Natural killer cell (primary cell): ENCODE results near the gene HAAO. TPM values are rescaled to one million over a fixed set of nuclear protein-coding genes. Genes with fewer than 3 reads are reported as not detected.
A peak's percentile ranks its signal among the peaks of the same experiment; 100 is the strongest.

Experiments
- ATAC-seq, 3 donors: fragments of 150-1000 bp in 2 of 3; fragments of 200-7000 bp in 1 of 3; cut with Tn5 transposase; 1 replicate in 1 of 3; 2 replicates in 2 of 3; pipeline ENCODE4 v1.10.0; 2021; ENCODE audit warnings: mild to moderate bottlenecking in 2 of 3, moderate library complexity in 2 of 3
- DNase-seq, 2 donors: peaks; one replicate each; pipeline versions ENCODE4 v3.0.0 to v3.0.0-alpha.2; 2013 to 2021; ENCODE audit warnings: mixed read lengths in 1 of 2
- H3K27ac ChIP-seq: one replicate; pipeline ENCODE4 v1.5.1; 2013; ENCODE audit warnings: mild to moderate bottlenecking, low read length
- H3K27me3 ChIP-seq: one replicate; pipeline ENCODE4 v1.6.1; 2013; ENCODE audit warnings: low read length; ENCODE audit not compliant: control insufficient read depth, insufficient read depth
- H3K36me3 ChIP-seq: one replicate; pipeline ENCODE4 v1.6.1; 2013; ENCODE audit warnings: low read length; ENCODE audit not compliant: control insufficient read depth, insufficient read depth
- H3K4me1 ChIP-seq: one replicate; pipeline ENCODE4 v1.6.1; 2013; ENCODE audit warnings: low read length; ENCODE audit not compliant: control insufficient read depth, insufficient read depth
- H3K4me3 ChIP-seq: one replicate; pipeline ENCODE4 v1.5.1; 2013; ENCODE audit warnings: low read length
- H3K9me3 ChIP-seq: one replicate; pipeline ENCODE4 v1.6.1; 2013; ENCODE audit warnings: low read length; ENCODE audit not compliant: control insufficient read depth, insufficient read depth
- H3K27ac Mint-ChIP-seq, 2 donors: one replicate each; pipeline ENCODE4 v1.8.0; 2022; ENCODE audit warnings: mild to moderate bottlenecking in 2 of 2, mixed read lengths in 2 of 2, moderate library complexity in 1 of 2
- H3K27me3 Mint-ChIP-seq, 2 donors: one replicate each; pipeline ENCODE4 v1.8.0; 2022; ENCODE audit warnings: low read depth in 2 of 2, mixed read lengths in 2 of 2
- H3K36me3 Mint-ChIP-seq: one replicate; pipeline ENCODE4 v1.8.0; 2022; ENCODE audit warnings: mixed read lengths
- H3K4me1 Mint-ChIP-seq, 2 donors: one replicate each; pipeline ENCODE4 v1.8.0; 2022; ENCODE audit warnings: mixed read lengths in 2 of 2
- H3K4me3 Mint-ChIP-seq: one replicate; pipeline ENCODE4 v1.8.0; 2022; ENCODE audit warnings: mild to moderate bottlenecking, moderate library complexity, mixed read lengths
- H3K9me3 Mint-ChIP-seq, 2 donors: one replicate each; pipeline ENCODE4 v1.8.0; 2022; ENCODE audit warnings: mixed read lengths in 2 of 2
- CTCF ChIP-seq: fragments of 200-600 bp; IDR thresholded peaks from one replicate; pipeline ENCODE4 v1.8.0; 2022; ENCODE audit warnings: antibody characterized with exemption
- WGBS: methylation state at CpG from one replicate; pipeline ENCODE4 v1.1.7; 2013; ENCODE audit warnings: missing lambda C conversion rate; ENCODE audit not compliant: insufficient coverage; 5-methylcytosine and 5-hydroxymethylcytosine counted together
- intact Hi-C: fragments of 100-400 bp; cut with micrococcal nuclease; formaldehyde crosslinking; loops from one replicate; pipeline ENCODE4 v1.14.2; 2022
- total RNA-seq, 4 donors: library from RNA; stranded (reverse); fragments of 120-200 nt in 1 of 4; gene quantifications; one replicate each; pipeline versions ENCODE4 v1.2.3 to v1.2.4, GENCODE V29; 2013 to 2022

HAAO gene
- total RNA-seq, 3 donors from 2014 or later (not counting 1 experiment from before 2014, with no cell fraction given), result 0.35 to 1.3 (median 0.68) TPM

- Mint-ChIP-seq H3K27ac (no peak overlapping the region), H3K36me3 (no peaks in the 10 kb centered on the region), H3K4me3 (no peak overlapping the region), H3K4me1 (peaks cover 0 to under 1% of the 10 kb centered on the region in 2 donors), H3K27me3 (peaks cover 5 to 7% of the 10 kb centered on the region in 2 donors), H3K9me3 (peaks cover 2 to 6% of the 10 kb centered on the region in 2 donors)
- intact Hi-C loops, result no loop called here
- TF ChIP-seq CTCF, result no peak
- H3K36me3 ChIP-seq, result no peaks in the 10 kb centered on the region
- no peaks in the 10 kb centered on the region for H3K4me1 ChIP-seq
- H3K4me3 ChIP-seq, result no peak overlapping the region
- 82% methylated on average over 2 of the region's 2 CpGs for WGBS
- ATAC-seq, result no peak
- no peaks in the 10 kb centered on the region for H3K27me3 ChIP-seq
- H3K9me3 ChIP-seq, result peaks cover 8% of the 10 kb centered on the region
- no peak overlapping the region for H3K27ac ChIP-seq
- no peak for DNase-seq
These were observed 26.8 kb upstream of the HAAO start for GRCh38 chr2:42819160-42819559.

GRCh38 chr2:42815726-42816125 lies 23.3 kb upstream of the HAAO start:
- no peak overlapping the region for H3K27ac Mint-ChIP-seq
- H3K9me3 ChIP-seq, result peaks cover 12% of the 10 kb centered on the region
- intact Hi-C loops, result no loop called here
- H3K36me3 Mint-ChIP-seq, result no peaks in the 10 kb centered on the region
- H3K9me3 Mint-ChIP-seq, result peaks cover 5 to 10% of the 10 kb centered on the region in 2 donors
- H3K27me3 ChIP-seq, result no peaks in the 10 kb centered on the region
- H3K4me3 Mint-ChIP-seq, result no peak overlapping the region
- H3K4me1 Mint-ChIP-seq, result peaks cover 19 to 22% of the 10 kb centered on the region in 2 donors
- H3K27ac ChIP-seq, result no peak overlapping the region
- no peak overlapping the region for H3K4me3 ChIP-seq
- H3K27me3 Mint-ChIP-seq, result peaks cover 5 to 7% of the 10 kb centered on the region in 2 donors
- H3K4me1 ChIP-seq, result peaks cover 11% of the 10 kb centered on the region
- DNase-seq (no peak), ATAC-seq (no peak)
- H3K36me3 ChIP-seq, result no peaks in the 10 kb centered on the region
- WGBS, result 100% methylated on average over 1 of the region's 2 CpGs
- no peak for TF ChIP-seq CTCF

- ATAC-seq, result no peak
- intact Hi-C loops, result loop anchor here (5.0 kb wide), 3 partner anchors 324 to 1354 kb away; partner anchors contain the start of genes PPM1B and ZFP36L2
- H3K36me3 Mint-ChIP-seq, result no peaks in the 10 kb centered on the region
- H3K27me3 ChIP-seq, result no peaks in the 10 kb centered on the region
- peaks cover 12% of the 10 kb centered on the region for H3K9me3 ChIP-seq
- no peak for DNase-seq
- no peak overlapping the region for H3K4me3 Mint-ChIP-seq
- H3K27ac Mint-ChIP-seq, result peak overlapping the region; percentile 59 to 69
- TF ChIP-seq CTCF, result no peak
- H3K4me3 ChIP-seq, result no peak overlapping the region
- peaks cover 0 to 5% of the 10 kb centered on the region in 2 donors for H3K27me3 Mint-ChIP-seq
- peaks cover 21% of the 10 kb centered on the region for H3K4me1 ChIP-seq
- H3K36me3 ChIP-seq, result no peaks in the 10 kb centered on the region
- peaks cover 28 to 30% of the 10 kb centered on the region in 2 donors for H3K4me1 Mint-ChIP-seq
- 49% methylated on average over 2 of the region's 2 CpGs for WGBS
- H3K9me3 Mint-ChIP-seq, result peaks cover 5 to 10% of the 10 kb centered on the region in 2 donors
- H3K27ac ChIP-seq, result no peak overlapping the region
These were observed 21.4 kb upstream of the HAAO start for GRCh38 chr2:42813763-42814162.
